22Rv1 (cell line): ENCODE results near the gene HIF1AN.

Experiments
- H3K27ac ChIP-seq: fragments of 450-650 bp; 2 replicates; pipeline ENCODE4 v1.5.1; 2017
- CTCF ChIP-seq: fragments of 450-650 bp; IDR thresholded peaks from 2 replicates; pipeline ENCODE4 v1.5.1; 2017; ENCODE audit warnings: mild to moderate bottlenecking
- ZFX ChIP-seq: fragments of 450-650 bp; IDR thresholded peaks from 2 replicates; pipeline ENCODE4 v1.6.1; 2017; ENCODE audit warnings: antibody characterized with exemption, borderline replicate concordance

The HIF1AN gene

GRCh38 chr10:100509241-100509840, 26.4 kb upstream of the HIF1AN start:
- no peak for TF ChIP-seq ZFX
- no peak for TF ChIP-seq CTCF
- no peak overlapping the region for H3K27ac ChIP-seq

- TF ChIP-seq ZFX (no peak), CTCF (no peak)
- no peak overlapping the region for H3K27ac ChIP-seq
Observed at GRCh38 chr10:100510533-100511308, 25.0 kb upstream of the HIF1AN start.

- TF ChIP-seq CTCF (no peak), ZFX (no peak)
- no peak overlapping the region for H3K27ac ChIP-seq
Observed at GRCh38 chr10:100515612-100516011, 20.1 kb upstream of the HIF1AN start.

- H3K27ac ChIP-seq = no peak overlapping the region
- TF ChIP-seq ZFX = no peak
- TF ChIP-seq CTCF = peak; percentile 27; the same call in 1 of the 2 replicates
Observed at GRCh38 chr10:100516847-100517246, 18.9 kb upstream of the HIF1AN start.

GRCh38 chr10:100518761-100519241, 16.9 kb upstream of the HIF1AN start:
- H3K27ac ChIP-seq = no peak overlapping the region
- TF ChIP-seq CTCF (peak; percentile 86), ZFX (no peak)

- H3K27ac ChIP-seq = no peak within 1 kb of the TSS
Observed at GRCh38 chr10:100519311-100520051, 16.3 kb upstream of the HIF1AN start, which contains the start of gene SEC31B. TSS of gene SEC31B (minus strand) at chr10:100519861. CDS start at chr10:100516952, 2,909 bp downstream.

More at GRCh38 chr10:100519311-100520051, 16.3 kb upstream of the HIF1AN start, which contains the start of gene SEC31B:
- TF ChIP-seq ZFX (no peak), CTCF (peak; percentile 25; the same call in 1 of the 2 replicates)
